Spleen (tissue), 11 donors: ENCODE results near the gene TMEM120B. TPM values are rescaled to one million over a fixed set of nuclear protein-coding genes. Genes with fewer than 3 reads are reported as not detected.
"Not testable (repeated sequence)": the region's sequence is repeated elsewhere in the genome, so short reads cannot be mapped to it uniquely, and the experiment has no call there.

Experiments used
- DNase-seq: peaks from one replicate; pipeline ENCODE4 v3.0.0-alpha.2; 2020
- H3K27ac ChIP-seq, 8 donors: fragments of 200-600 bp; sonication (generic) in 7 of 8; 1 replicate in 4 of 8; 2 replicates in 4 of 8; pipeline versions ENCODE4 v1.5.0 to v1.8.0; 2016 to 2021; ENCODE audit warnings: inconsistent platforms in 4 of 8, mild to moderate bottlenecking in 4 of 8, moderate library complexity in 1 of 8
- H3K27me3 ChIP-seq, 7 donors: fragments of 200-600 bp; sonication (generic) in 6 of 7; replicated peaks in 1 of 7; 1 replicate in 4 of 7; 2 replicates in 3 of 7; pipeline versions ENCODE4 v1.5.0 to v1.8.0; 2016 to 2021; ENCODE audit warnings: inconsistent platforms in 3 of 7, mild to moderate bottlenecking in 1 of 7
- H3K36me3 ChIP-seq, 6 donors: fragments of 200-600 bp; sonication (generic) in 5 of 6; 1 replicate in 4 of 6; 2 replicates in 2 of 6; pipeline versions ENCODE4 v1.5.0 to v1.8.0; 2016 to 2021; ENCODE audit warnings: inconsistent platforms in 2 of 6
- H3K4me1 ChIP-seq, 6 donors: fragments of 200-600 bp; sonication (generic) in 5 of 6; 1 replicate in 3 of 6; 2 replicates in 3 of 6; pipeline versions ENCODE4 v1.5.0 to v1.8.0; 2016 to 2021; ENCODE audit warnings: inconsistent platforms in 3 of 6
- H3K4me3 ChIP-seq, 8 donors: fragments of 200-600 bp; sonication (generic) in 7 of 8; 1 replicate in 4 of 8; 2 replicates in 4 of 8; pipeline versions ENCODE4 v1.5.0 to v1.8.0; 2016 to 2021; ENCODE audit warnings: inconsistent platforms in 4 of 8, mild to moderate bottlenecking in 4 of 8, moderate library complexity in 2 of 8
- H3K9me3 ChIP-seq, 8 donors: fragments of 200-600 bp; sonication (generic) in 7 of 8; 1 replicate in 4 of 8; 2 replicates in 4 of 8; pipeline versions ENCODE4 v1.5.0 to v1.8.0; 2016 to 2021; ENCODE audit warnings: inconsistent platforms in 4 of 8
- POLR2A ChIP-seq, 3 donors: fragments of 450-650 bp; IDR thresholded peaks; one replicate each; pipeline ENCODE4 v1.5.1; 2017; ENCODE audit warnings: antibody characterized with exemption in 3 of 3, mild to moderate bottlenecking in 1 of 3
- POLR2AphosphoS5 ChIP-seq, 3 donors: sonication (generic); formaldehyde crosslinking; IDR thresholded peaks; one replicate each; pipeline ENCODE4 v1.5.1; 2017; ENCODE audit warnings: antibody characterized with exemption in 3 of 3
- WGBS, 5 donors: extraction: QIAGEN DNeasy Blood & Tissue Kit in 3 of 5; methylation state at CpG; one replicate each; pipeline versions ENCODE4 v1.1.5 to v1.1.7; 2013 to 2018; 5-methylcytosine and 5-hydroxymethylcytosine counted together
- intact Hi-C: fragments of 100-400 bp; cut with DNase I; formaldehyde crosslinking; loops from one replicate; pipeline ENCODE4 v1.15.0; 2023; ENCODE audit warnings: low total_unique reads
- polyA plus RNA-seq, 3 donors: library from polyadenylated mRNA; stranded (reverse); fragments of 200-250 nt; gene quantifications; one replicate each; pipeline ENCODE4 v1.2.1, GENCODE V29; 2013
- total RNA-seq, 7 donors: library from RNA; depleted of rRNA in 3 of 7; stranded (reverse); fragments of >200 nt in 3 of 7; fragmentation: NEBNext Ultra II Directional in 4 of 7; extraction: Animal tissue kit (Norgen Biotek cat#: 25700) in 4 of 7; gene quantifications; one replicate each; pipeline versions ENCODE4 v1.1.0 to v1.2.1, GENCODE V29; 2016 to 2021
- TF ChIP-seq, protein P1 (sequence below), 11 experiments: fragments of 200-600 bp in 7 of 11; fragments of 450-650 bp in 4 of 11; sonication (generic) in 4 of 11; IDR thresholded peaks in 8 of 11; conservative IDR thresholded peaks in 3 of 11; 1 replicate in 7 of 11; 2 replicates in 4 of 11; pipeline versions ENCODE4 v1.4.0 to v1.8.0; 2016 to 2021; ENCODE audit warnings: antibody characterized with exemption in 11 of 11, inconsistent platforms in 4 of 11, mild to moderate bottlenecking in 1 of 11
- donor health status: healthy with polysubstance abuse.
- donor health status: DM: no; HTN: no; CAD: no; lungs with moderate emphysema.
- donor health status: DM: no; HTN: no; CAD: no.
- donor health status: Bipolar disorder and iron deficiency.
- donor health status: healthy.
- donor health status: DM: no; HTN: no; CAD: no.
- donor health status: DM: yes; HTN: yes; CAD: no.

The TMEM120B gene
- total and polyA plus RNA-seq, 10 donors, result 2.9 to 8.9 (median 5.8) TPM

DNA sequence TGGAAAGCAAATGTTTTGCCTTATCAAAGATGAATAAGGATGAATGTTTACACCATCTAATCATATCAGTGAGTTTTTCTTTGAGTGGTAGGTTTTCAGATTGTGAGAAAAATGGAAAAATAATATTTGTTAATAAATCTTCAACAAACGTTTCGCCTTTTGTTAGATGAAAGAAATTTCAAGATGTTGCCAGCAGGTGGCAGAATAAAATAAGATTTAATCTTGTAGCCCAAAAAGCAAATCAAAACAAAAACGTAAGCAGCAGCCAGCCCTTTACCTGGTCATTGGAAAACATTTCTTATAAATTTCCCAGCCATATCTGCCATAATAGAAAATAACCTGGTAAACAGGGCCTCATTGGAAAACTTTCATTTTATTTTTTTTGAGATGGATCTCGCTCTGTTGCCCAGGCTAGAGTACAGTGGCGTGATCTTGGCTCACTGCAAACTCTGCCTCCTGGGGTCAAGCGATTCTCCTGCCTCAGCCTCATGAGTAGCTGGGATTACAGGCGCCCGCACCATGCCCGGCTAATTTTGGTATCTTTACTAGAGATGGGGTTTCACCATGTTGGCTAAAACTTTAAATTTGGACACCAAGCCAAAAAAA lies 15.4 kb upstream of the TMEM120B start:
- DNase-seq, result no peak
- TF ChIP-seq POLR2A (IDR thresholded peaks at IDR 0.05), result no peak
- TF ChIP-seq, protein P1, sequence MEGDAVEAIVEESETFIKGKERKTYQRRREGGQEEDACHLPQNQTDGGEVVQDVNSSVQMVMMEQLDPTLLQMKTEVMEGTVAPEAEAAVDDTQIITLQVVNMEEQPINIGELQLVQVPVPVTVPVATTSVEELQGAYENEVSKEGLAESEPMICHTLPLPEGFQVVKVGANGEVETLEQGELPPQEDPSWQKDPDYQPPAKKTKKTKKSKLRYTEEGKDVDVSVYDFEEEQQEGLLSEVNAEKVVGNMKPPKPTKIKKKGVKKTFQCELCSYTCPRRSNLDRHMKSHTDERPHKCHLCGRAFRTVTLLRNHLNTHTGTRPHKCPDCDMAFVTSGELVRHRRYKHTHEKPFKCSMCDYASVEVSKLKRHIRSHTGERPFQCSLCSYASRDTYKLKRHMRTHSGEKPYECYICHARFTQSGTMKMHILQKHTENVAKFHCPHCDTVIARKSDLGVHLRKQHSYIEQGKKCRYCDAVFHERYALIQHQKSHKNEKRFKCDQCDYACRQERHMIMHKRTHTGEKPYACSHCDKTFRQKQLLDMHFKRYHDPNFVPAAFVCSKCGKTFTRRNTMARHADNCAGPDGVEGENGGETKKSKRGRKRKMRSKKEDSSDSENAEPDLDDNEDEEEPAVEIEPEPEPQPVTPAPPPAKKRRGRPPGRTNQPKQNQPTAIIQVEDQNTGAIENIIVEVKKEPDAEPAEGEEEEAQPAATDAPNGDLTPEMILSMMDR (IDR thresholded peaks at IDR 0.05 in 8 of 11, conservative IDR thresholded peaks at IDR 0.05 in 3 of 11), result peak; percentile 32 to 79 (median 67)
- Histone ChIP-seq H3K9me3 (no peaks in the 10 kb centered on the region), H3K4me3 (no peak overlapping the region), H3K36me3 (no peaks in the 10 kb centered on the region), H3K4me1 (peaks cover 0 to 8% (median 4%) of the 10 kb centered on the region in 6 donors), H3K27ac (no peak overlapping the region), H3K27me3 (no peaks in the 10 kb centered on the region)
- WGBS, 5 donors, result 43 to 56% (median 53%) methylated on average over 9 of the region's 9 CpGs
- intact Hi-C loops, result loop anchor here (2.0 to 5.0 kb wide), 2 partner anchors 76 to 95 kb away; partner anchors contain the start of gene RHOF

DNA sequence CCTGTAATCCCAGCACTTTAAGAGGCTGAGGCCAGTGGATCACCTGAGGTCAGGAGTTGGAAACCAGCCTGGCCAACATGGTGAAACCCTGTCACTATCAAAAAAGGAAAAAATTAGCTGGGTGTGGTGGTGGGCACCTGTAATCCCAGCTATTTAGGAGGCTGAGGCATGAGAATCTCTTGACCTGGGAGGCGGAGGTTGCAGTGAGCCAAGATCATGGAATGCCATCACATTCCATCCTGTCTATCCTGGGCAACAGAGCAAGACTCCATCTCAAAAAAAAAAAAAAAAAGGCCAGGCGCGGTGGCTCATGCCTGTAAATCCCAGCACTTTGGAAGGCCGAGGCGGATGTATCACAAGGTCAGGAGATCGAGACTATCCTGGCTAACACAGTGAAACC lies 14.7 kb upstream of the TMEM120B start:
- intact Hi-C loops, result loop anchor here (2.0 to 5.0 kb wide), 2 partner anchors 75 to 94 kb away; partner anchors contain the start of gene RHOF
- H3K9me3 ChIP-seq, H3K4me1 ChIP-seq, H3K27me3 ChIP-seq, H3K36me3 ChIP-seq, H3K27ac ChIP-seq, DNase-seq, H3K4me3 ChIP-seq: not testable (repeated sequence)
- 86 to 97% (median 87%) methylated on average over 4 to 6 of the region's 6 CpGs for WGBS, 5 donors

DNA sequence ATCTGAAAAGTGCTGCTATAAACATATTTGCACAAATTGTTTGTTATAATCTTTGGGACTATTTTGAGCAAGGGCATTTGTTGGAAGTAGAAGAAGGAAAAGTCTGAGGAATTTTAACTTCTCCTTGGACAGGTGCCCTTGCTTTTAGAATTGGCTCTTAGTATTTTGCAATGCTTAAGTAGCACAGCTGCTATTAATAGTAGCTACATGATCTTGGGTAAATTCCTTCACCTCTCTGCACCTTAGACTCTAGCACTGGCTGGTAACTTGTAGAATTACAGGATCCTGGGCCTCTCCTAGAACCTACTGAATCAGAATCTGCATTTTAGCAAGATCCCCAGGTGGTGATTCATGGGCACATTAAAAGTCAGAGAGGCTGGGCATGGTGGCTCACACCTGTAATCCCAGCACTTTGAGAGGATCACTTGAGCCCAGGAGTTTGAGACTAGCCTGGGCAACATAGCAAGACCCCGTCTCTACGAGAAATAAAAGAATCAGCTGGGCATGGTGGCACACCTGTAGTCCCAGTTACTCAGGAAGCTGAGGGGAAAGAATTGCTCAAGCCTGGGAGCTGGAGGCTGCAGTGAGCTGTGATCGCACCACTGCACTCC lies 10.8 kb upstream of the TMEM120B start:
- Histone ChIP-seq H3K4me1 (peaks cover 0 to 8% (median 4%) of the 10 kb centered on the region in 6 donors), H3K4me3 (no peak overlapping the region), H3K27ac (no peak overlapping the region), H3K9me3 (peaks cover 0 to 5% (median 0%) of the 10 kb centered on the region in 8 donors), H3K27me3 (no peaks in the 10 kb centered on the region), H3K36me3 (no peaks in the 10 kb centered on the region)
- intact Hi-C loops, result loop anchor here (10.0 kb wide), 1 partner anchor 193 kb away; no protein-coding TSS in a partner anchor
- 80 to 94% (median 85%) methylated on average over 3 of the region's 3 CpGs for WGBS, 5 donors
- no peak for DNase-seq
- TF ChIP-seq POLR2A (IDR thresholded peaks at IDR 0.05) (no peak), POLR2AphosphoS5 (IDR thresholded peaks at IDR 0.05) (no peak)
- TF ChIP-seq, protein P1 (IDR thresholded peaks at IDR 0.05 in 8 of 11, conservative IDR thresholded peaks at IDR 0.05 in 3 of 11), result no peak

DNA sequence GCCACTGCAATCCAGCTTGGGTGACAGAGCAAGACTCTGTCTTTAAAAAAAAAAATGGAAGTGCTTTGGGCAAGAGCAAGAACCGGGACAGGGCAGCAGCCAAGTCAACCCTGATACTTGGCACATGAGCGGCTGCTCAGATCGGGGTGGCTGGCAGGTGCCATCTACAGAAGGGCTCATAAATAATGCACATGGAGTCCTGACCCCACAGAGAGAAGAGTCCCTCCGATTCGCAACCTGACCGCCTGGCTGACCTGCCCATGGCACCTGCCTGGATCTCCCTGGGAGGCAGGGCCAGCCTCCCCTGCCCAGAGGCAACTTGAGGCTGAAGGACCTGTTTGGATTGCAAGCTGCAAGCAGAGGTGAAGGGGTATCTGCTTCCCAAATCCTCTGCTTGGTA lies 9.6 kb upstream of the TMEM120B start:
- H3K27me3 ChIP-seq, result no peaks in the 10 kb centered on the region
- intact Hi-C loops, result loop anchor here (10.0 kb wide), 1 partner anchor 192 kb away; no protein-coding TSS in a partner anchor
- no peak for DNase-seq
- no peaks in the 10 kb centered on the region for H3K36me3 ChIP-seq
- H3K27ac ChIP-seq, result no peak overlapping the region
- H3K9me3 ChIP-seq, result peaks cover 0 to 5% (median 0%) of the 10 kb centered on the region in 8 donors
- 62 to 95% (median 94%) methylated on average over 6 of the region's 6 CpGs for WGBS, 5 donors
- H3K4me1 ChIP-seq, result no peaks in the 10 kb centered on the region
- TF ChIP-seq, protein P1 (IDR thresholded peaks at IDR 0.05 in 8 of 11, conservative IDR thresholded peaks at IDR 0.05 in 3 of 11), result no peak
- TF ChIP-seq POLR2AphosphoS5 (IDR thresholded peaks at IDR 0.05) (no peak), POLR2A (IDR thresholded peaks at IDR 0.05) (no peak)
- no peak overlapping the region for H3K4me3 ChIP-seq
